Measurements from ENCODE around the gene UBE2QL1. TPM values are rescaled to one million over a fixed set of nuclear protein-coding genes. Genes with fewer than 3 reads are reported as not detected.

The UBE2QL1 gene
- total RNA-seq, 2 experiments from 2014 or later, result 0.33 to 0.45 TPM

DNA sequence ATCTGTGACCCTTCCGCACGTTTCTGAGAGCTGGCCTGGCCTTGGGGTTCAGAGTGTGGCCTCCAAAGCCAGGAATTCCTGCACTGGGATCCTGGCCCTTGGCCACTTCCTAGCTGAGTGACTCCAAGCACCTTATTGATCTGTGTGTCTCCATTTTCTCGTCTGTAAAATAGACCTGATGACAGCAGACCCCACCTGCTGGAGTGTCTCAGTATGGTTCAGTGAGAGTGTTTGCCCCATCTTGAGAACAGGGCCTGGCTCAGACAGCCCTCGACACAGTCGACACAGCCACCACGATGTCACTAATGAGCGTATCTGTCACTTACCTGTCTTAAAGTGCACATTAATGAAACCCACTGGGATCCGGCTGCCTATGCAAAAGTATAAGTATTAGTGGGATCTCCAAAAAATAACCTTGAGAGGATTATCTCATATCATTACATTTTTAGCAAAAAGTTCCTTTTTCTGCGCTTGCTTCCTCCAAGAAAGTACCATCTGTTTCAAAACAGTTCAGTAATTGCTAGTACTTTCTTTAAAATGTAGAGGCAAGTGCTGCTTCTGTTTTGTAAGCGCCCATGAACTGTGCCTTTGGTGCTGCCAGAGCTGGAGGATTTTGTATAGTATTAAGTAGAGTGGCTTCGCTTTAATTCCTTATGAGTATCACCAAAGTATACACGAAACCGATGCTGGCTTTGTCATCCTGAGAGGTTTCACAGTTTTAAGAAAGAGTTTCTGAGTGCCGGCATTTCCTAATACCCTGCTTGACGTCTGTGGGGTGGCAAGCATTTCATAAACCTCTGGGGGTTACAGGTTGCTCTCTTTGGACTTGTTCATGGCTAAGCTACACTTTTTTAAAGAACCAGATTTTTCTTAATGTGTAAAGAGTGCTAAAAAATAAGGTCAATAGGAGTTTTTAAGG is 31.7 kb downstream of the UBE2QL1 start:
- ATAC-seq (ENCODE audit: poor library complexity) (no peak), DNase-seq (no peak)
- peaks cover 5% of the 10 kb centered on the region for H3K27me3 Mint-ChIP-seq
- TF ChIP-seq, protein P1, sequence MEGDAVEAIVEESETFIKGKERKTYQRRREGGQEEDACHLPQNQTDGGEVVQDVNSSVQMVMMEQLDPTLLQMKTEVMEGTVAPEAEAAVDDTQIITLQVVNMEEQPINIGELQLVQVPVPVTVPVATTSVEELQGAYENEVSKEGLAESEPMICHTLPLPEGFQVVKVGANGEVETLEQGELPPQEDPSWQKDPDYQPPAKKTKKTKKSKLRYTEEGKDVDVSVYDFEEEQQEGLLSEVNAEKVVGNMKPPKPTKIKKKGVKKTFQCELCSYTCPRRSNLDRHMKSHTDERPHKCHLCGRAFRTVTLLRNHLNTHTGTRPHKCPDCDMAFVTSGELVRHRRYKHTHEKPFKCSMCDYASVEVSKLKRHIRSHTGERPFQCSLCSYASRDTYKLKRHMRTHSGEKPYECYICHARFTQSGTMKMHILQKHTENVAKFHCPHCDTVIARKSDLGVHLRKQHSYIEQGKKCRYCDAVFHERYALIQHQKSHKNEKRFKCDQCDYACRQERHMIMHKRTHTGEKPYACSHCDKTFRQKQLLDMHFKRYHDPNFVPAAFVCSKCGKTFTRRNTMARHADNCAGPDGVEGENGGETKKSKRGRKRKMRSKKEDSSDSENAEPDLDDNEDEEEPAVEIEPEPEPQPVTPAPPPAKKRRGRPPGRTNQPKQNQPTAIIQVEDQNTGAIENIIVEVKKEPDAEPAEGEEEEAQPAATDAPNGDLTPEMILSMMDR (IDR thresholded peaks at IDR 0.05), result no peak
- H3K9me3 ChIP-seq (ENCODE audit: control insufficient read depth in 1 of 2, insufficient read depth in 1 of 2, low read length in 2 of 2), result peaks cover 0 to 14% of the 10 kb centered on the region in 2 experiments
- H3K4me3 ChIP-seq (ENCODE audit: low read length), result no peak overlapping the region
- no peaks in the 10 kb centered on the region for H3K36me3 Mint-ChIP-seq (ENCODE audit: low read depth)
- peaks cover 9% of the 10 kb centered on the region for H3K4me1 Mint-ChIP-seq (ENCODE audit: low read depth)
- H3K9me3 Mint-ChIP-seq, result no peaks in the 10 kb centered on the region
- CTCF ChIA-PET, result no interaction called here
- H3K4me1 ChIP-seq (ENCODE audit: insufficient read depth, low read length), result no peaks in the 10 kb centered on the region
- no peak overlapping the region for H3K27ac Mint-ChIP-seq
- POLR2A ChIA-PET, result no interaction called here
- H3K27ac ChIP-seq (ENCODE audit: low read depth in 1 of 2, low read length in 2 of 2), result no peak overlapping the region
- no peaks in the 10 kb centered on the region for H3K27me3 ChIP-seq (ENCODE audit: control insufficient read depth in 1 of 2, insufficient read depth in 2 of 2, low read length in 2 of 2)
- H3K36me3 ChIP-seq (ENCODE audit: insufficient read depth, low read length), result no peaks in the 10 kb centered on the region
- no peak overlapping the region for H3K4me3 Mint-ChIP-seq
- intact Hi-C loops (cut with DNase I, micrococcal nuclease), result no loop called here

DNA sequence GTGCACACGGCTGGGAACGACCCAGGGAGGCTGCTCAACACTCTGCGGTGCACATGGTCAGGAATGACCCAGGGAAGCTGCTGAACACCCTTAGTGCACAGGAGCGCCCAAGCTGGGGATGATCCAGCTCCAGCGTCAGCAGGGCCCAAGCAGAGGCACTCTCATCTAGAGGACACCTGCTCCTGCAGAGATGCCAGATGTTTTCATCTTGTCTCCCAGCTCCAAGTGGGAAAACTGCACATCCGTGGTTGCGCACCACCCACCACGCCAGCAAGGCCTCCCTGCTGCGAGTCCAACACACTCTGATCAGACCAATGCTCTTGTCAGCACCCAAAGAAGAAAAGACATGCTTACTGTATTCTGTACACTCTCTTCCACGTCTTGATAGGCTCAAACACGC is 34.1 kb downstream of the UBE2QL1 start:
- no peak overlapping the region for H3K27ac Mint-ChIP-seq
- H3K4me3 Mint-ChIP-seq, result no peak overlapping the region
- H3K36me3 Mint-ChIP-seq (ENCODE audit: low read depth), result no peaks in the 10 kb centered on the region
- H3K36me3 ChIP-seq (ENCODE audit: insufficient read depth, low read length), result no peaks in the 10 kb centered on the region
- intact Hi-C loops (cut with DNase I, micrococcal nuclease), result no loop called here
- no peaks in the 10 kb centered on the region for H3K4me1 ChIP-seq (ENCODE audit: insufficient read depth, low read length)
- H3K9me3 Mint-ChIP-seq, result no peaks in the 10 kb centered on the region
- H3K27ac ChIP-seq (ENCODE audit: low read depth in 1 of 2, low read length in 2 of 2), result no peak overlapping the region
- no peaks in the 10 kb centered on the region for H3K27me3 ChIP-seq (ENCODE audit: control insufficient read depth in 1 of 2, insufficient read depth in 2 of 2, low read length in 2 of 2)
- peaks cover 5% of the 10 kb centered on the region for H3K27me3 Mint-ChIP-seq
- DNase-seq (no peak), ATAC-seq (ENCODE audit: poor library complexity) (no peak)
- TF ChIP-seq, protein P1 (IDR thresholded peaks at IDR 0.05), result no peak
- H3K4me1 Mint-ChIP-seq (ENCODE audit: low read depth), result peaks cover 28% of the 10 kb centered on the region
- H3K4me3 ChIP-seq (ENCODE audit: low read length), result no peak overlapping the region
- ChIA-PET CTCF (no interaction called here), POLR2A (no interaction called here)
- H3K9me3 ChIP-seq (ENCODE audit: control insufficient read depth in 1 of 2, insufficient read depth in 1 of 2, low read length in 2 of 2), result peaks cover 0 to 6% of the 10 kb centered on the region in 2 experiments

- intact Hi-C loops (cut with DNase I, micrococcal nuclease), result no loop called here
- no peak overlapping the region for H3K4me3 Mint-ChIP-seq
- H3K27me3 ChIP-seq (ENCODE audit: control insufficient read depth in 1 of 2, insufficient read depth in 2 of 2, low read length in 2 of 2), result no peaks in the 10 kb centered on the region
- ATAC-seq (ENCODE audit: poor library complexity) (no peak), DNase-seq (no peak)
- ChIA-PET CTCF (no interaction called here), POLR2A (no interaction called here)
- peaks cover 0 to 6% of the 10 kb centered on the region in 2 experiments for H3K9me3 ChIP-seq (ENCODE audit: control insufficient read depth in 1 of 2, insufficient read depth in 1 of 2, low read length in 2 of 2)
- no peaks in the 10 kb centered on the region for H3K9me3 Mint-ChIP-seq
- H3K4me3 ChIP-seq (ENCODE audit: low read length), result no peak overlapping the region
- H3K4me1 Mint-ChIP-seq (ENCODE audit: low read depth), result peaks cover 28% of the 10 kb centered on the region
- H3K36me3 Mint-ChIP-seq (ENCODE audit: low read depth), result no peaks in the 10 kb centered on the region
- H3K36me3 ChIP-seq (ENCODE audit: insufficient read depth, low read length), result no peaks in the 10 kb centered on the region
- no peak overlapping the region for H3K27ac Mint-ChIP-seq
- no peak overlapping the region for H3K27ac ChIP-seq (ENCODE audit: low read depth in 1 of 2, low read length in 2 of 2)
- peaks cover 5% of the 10 kb centered on the region for H3K27me3 Mint-ChIP-seq
- TF ChIP-seq, protein P1 (IDR thresholded peaks at IDR 0.05), result no peak
- H3K4me1 ChIP-seq (ENCODE audit: insufficient read depth, low read length), result no peaks in the 10 kb centered on the region
These were observed 35.3 kb downstream of the UBE2QL1 start for GRCh38 chr5:6483880-6484382.

All from CD4-positive, alpha-beta T cell (primary cell).